ENCODE measurements around the gene POU2F1.

The POU2F1 gene

DNA sequence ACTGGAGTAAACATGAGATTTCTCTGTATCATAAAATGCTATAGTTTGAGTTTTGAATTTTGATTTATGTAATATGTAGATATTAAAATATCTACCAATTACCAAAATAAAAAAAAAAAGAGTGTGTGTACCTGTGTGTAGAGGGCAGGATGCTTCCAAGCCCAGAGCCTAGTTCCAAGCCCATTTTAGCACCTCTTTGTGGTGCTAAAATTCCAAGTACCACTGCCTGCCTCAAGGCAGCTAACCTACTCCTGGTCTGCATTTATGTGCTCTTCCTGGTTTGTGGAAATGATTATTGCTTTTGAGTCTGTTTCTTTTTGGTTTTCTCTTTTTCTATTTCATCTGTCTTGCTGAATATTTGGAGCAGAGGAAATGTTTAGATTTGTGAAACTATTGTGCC lies 8.7 kb upstream of the POU2F1 start:
- H3K27ac Mint-ChIP-seq = no peak overlapping the region
- no peaks in the 10 kb centered on the region for H3K27me3 Mint-ChIP-seq (ENCODE audit: low read depth, poor library complexity)
- peaks cover 16% of the 10 kb centered on the region for H3K36me3 Mint-ChIP-seq (ENCODE audit: low read depth)
- H3K4me1 Mint-ChIP-seq = no peaks in the 10 kb centered on the region
- TF ChIP-seq CTCF (IDR thresholded peaks at IDR 0.05) = no peak
- peaks cover 39% of the 10 kb centered on the region for H3K9me3 Mint-ChIP-seq
- H3K4me3 Mint-ChIP-seq = no peak overlapping the region
- DNase-seq = no peak

GRCh38 chr1:167216809-167217208 lies 3.9 kb upstream of the POU2F1 start:
- no peak overlapping the region for H3K4me3 Mint-ChIP-seq
- H3K36me3 Mint-ChIP-seq (ENCODE audit: low read depth) = peaks cover 7% of the 10 kb centered on the region
- H3K27ac Mint-ChIP-seq = no peak overlapping the region
- H3K4me1 Mint-ChIP-seq = peaks cover 10% of the 10 kb centered on the region
- no peak for TF ChIP-seq CTCF (IDR thresholded peaks at IDR 0.05)
- peaks cover 11% of the 10 kb centered on the region for H3K9me3 Mint-ChIP-seq
- no peaks in the 10 kb centered on the region for H3K27me3 Mint-ChIP-seq (ENCODE audit: low read depth, poor library complexity)
- DNase-seq = no peak

- peaks cover 11% of the 10 kb centered on the region for H3K9me3 Mint-ChIP-seq
- no peak overlapping the region for H3K27ac Mint-ChIP-seq
- no peak for TF ChIP-seq CTCF (IDR thresholded peaks at IDR 0.05)
- no peaks in the 10 kb centered on the region for H3K27me3 Mint-ChIP-seq (ENCODE audit: low read depth, poor library complexity)
- peak overlapping the region; percentile 97 for H3K4me3 Mint-ChIP-seq
- peaks cover 7% of the 10 kb centered on the region for H3K36me3 Mint-ChIP-seq (ENCODE audit: low read depth)
- H3K4me1 Mint-ChIP-seq = peaks cover 32% of the 10 kb centered on the region
- DNase-seq = no peak
Measured at GRCh38 chr1:167219194-167219593, 1.5 kb upstream of the POU2F1 start.

GRCh38 chr1:167219646-167220536 lies 795 bp upstream of the POU2F1 start:
- peak; percentile 88 for DNase-seq
- peaks cover 39% of the 10 kb centered on the region for H3K4me1 Mint-ChIP-seq
- peaks cover 7% of the 10 kb centered on the region for H3K36me3 Mint-ChIP-seq (ENCODE audit: low read depth)
- peak overlapping the region; percentile 94 for H3K27ac Mint-ChIP-seq
- no peaks in the 10 kb centered on the region for H3K27me3 Mint-ChIP-seq (ENCODE audit: low read depth, poor library complexity)
- no peak for TF ChIP-seq CTCF (IDR thresholded peaks at IDR 0.05)
- H3K4me3 Mint-ChIP-seq = peak overlapping the region; percentile 97
- H3K9me3 Mint-ChIP-seq = peaks cover 11% of the 10 kb centered on the region

GRCh38 chr1:167221126-167221737 lies 546 bp downstream of the POU2F1 start:
- H3K36me3 Mint-ChIP-seq (ENCODE audit: low read depth) = peaks cover 7% of the 10 kb centered on the region
- H3K27ac Mint-ChIP-seq = peak overlapping the region; percentile 95
- H3K4me3 Mint-ChIP-seq = peak overlapping the region; percentile 97
- no peak for TF ChIP-seq CTCF (IDR thresholded peaks at IDR 0.05)
- H3K27me3 Mint-ChIP-seq (ENCODE audit: low read depth, poor library complexity) = no peaks in the 10 kb centered on the region
- H3K4me1 Mint-ChIP-seq = peaks cover 52% of the 10 kb centered on the region
- H3K9me3 Mint-ChIP-seq = peaks cover 9% of the 10 kb centered on the region
- peak; percentile 65 for DNase-seq

All from nephron progenitor cell (in vitro differentiated cells).